Panc1 (cell line): ENCODE measurements around the gene FANCI.

ENCODE experiments used
- POLR2AphosphoS5 ChIP-seq: IDR thresholded peaks from 2 replicates; pipeline ENCODE4 v1.6.1; 2012; ENCODE audit warnings: mild to moderate bottlenecking, low read depth, low read length, moderate library complexity
- SIN3A ChIP-seq: IDR thresholded peaks from 2 replicates; pipeline ENCODE4 v1.6.1; 2012; ENCODE audit warnings: low read depth, mild to moderate bottlenecking, low read length, moderate library complexity, borderline replicate concordance; ENCODE audit not compliant: insufficient read depth
- TCF7L2 ChIP-seq: IDR thresholded peaks from 2 replicates; pipeline ENCODE4 v1.6.1; 2011; ENCODE audit warnings: mild to moderate bottlenecking, low read depth, low read length, inconsistent platforms
- TF ChIP-seq, protein P1 (sequence below): fragments of 450-650 bp; IDR thresholded peaks from 2 replicates; pipeline ENCODE4 v1.5.1; 2017; ENCODE audit warnings: mild to moderate bottlenecking
- TF ChIP-seq, protein P2 (sequence below), 2 experiments: IDR thresholded peaks; 2 replicates each; pipeline ENCODE4 v1.6.1; 2011 to 2012; ENCODE audit warnings: low read depth in 2 of 2, control low read depth in 1 of 2, low read length in 1 of 2, mild to moderate bottlenecking in 1 of 2, moderate library complexity in 1 of 2; ENCODE audit not compliant: insufficient read depth in 1 of 2

DNA sequence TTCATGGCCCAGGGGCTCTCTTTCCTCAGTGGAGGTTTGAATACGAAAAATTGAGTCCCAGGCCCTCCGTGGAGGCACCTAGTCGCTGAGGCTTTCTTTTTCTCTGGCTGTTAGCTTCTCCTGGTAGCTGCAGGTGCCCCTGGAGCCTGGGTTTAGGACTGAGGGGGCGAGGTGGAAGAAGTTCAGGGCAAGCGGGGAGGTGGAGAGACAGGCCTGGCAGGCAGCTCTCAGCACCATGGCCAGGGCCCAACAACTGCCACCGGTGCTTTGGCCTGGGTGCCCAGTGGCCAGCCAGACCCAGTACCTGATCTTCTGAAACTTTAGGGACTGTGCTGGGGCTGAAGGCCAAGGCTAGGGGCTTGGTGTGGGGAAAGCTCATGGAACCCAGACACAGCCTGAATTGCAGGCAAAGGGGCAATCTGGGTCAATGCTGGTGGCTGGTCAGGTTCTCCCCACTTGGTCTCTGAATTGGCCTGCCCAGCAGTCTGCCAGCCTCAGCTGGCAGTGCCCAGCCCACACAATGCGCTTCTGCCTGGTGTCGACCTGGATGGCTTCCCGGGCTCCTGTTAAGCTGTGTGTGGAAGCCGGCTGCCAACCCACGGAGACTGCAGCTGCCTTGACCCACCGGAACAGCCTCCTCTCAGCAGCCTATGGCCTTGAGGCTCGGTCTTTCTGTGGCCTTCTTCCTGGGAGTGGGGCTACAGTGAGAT, 121.1 kb downstream of the FANCI start:
- TF ChIP-seq POLR2AphosphoS5: no peak
- TF ChIP-seq, protein P1, sequence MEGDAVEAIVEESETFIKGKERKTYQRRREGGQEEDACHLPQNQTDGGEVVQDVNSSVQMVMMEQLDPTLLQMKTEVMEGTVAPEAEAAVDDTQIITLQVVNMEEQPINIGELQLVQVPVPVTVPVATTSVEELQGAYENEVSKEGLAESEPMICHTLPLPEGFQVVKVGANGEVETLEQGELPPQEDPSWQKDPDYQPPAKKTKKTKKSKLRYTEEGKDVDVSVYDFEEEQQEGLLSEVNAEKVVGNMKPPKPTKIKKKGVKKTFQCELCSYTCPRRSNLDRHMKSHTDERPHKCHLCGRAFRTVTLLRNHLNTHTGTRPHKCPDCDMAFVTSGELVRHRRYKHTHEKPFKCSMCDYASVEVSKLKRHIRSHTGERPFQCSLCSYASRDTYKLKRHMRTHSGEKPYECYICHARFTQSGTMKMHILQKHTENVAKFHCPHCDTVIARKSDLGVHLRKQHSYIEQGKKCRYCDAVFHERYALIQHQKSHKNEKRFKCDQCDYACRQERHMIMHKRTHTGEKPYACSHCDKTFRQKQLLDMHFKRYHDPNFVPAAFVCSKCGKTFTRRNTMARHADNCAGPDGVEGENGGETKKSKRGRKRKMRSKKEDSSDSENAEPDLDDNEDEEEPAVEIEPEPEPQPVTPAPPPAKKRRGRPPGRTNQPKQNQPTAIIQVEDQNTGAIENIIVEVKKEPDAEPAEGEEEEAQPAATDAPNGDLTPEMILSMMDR: no peak
- TF ChIP-seq, protein P2, sequence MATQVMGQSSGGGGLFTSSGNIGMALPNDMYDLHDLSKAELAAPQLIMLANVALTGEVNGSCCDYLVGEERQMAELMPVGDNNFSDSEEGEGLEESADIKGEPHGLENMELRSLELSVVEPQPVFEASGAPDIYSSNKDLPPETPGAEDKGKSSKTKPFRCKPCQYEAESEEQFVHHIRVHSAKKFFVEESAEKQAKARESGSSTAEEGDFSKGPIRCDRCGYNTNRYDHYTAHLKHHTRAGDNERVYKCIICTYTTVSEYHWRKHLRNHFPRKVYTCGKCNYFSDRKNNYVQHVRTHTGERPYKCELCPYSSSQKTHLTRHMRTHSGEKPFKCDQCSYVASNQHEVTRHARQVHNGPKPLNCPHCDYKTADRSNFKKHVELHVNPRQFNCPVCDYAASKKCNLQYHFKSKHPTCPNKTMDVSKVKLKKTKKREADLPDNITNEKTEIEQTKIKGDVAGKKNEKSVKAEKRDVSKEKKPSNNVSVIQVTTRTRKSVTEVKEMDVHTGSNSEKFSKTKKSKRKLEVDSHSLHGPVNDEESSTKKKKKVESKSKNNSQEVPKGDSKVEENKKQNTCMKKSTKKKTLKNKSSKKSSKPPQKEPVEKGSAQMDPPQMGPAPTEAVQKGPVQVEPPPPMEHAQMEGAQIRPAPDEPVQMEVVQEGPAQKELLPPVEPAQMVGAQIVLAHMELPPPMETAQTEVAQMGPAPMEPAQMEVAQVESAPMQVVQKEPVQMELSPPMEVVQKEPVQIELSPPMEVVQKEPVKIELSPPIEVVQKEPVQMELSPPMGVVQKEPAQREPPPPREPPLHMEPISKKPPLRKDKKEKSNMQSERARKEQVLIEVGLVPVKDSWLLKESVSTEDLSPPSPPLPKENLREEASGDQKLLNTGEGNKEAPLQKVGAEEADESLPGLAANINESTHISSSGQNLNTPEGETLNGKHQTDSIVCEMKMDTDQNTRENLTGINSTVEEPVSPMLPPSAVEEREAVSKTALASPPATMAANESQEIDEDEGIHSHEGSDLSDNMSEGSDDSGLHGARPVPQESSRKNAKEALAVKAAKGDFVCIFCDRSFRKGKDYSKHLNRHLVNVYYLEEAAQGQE (IDR thresholded peaks at IDR 0.05; ENCODE audit: insufficient read depth in 1 of 2, low read depth in 2 of 2, low read length in 1 of 2): peak; percentile 89 to 92
- no peak for TF ChIP-seq TCF7L2
- TF ChIP-seq SIN3A: no peak
